ENCODE data around the gene MAST3.

DNA sequence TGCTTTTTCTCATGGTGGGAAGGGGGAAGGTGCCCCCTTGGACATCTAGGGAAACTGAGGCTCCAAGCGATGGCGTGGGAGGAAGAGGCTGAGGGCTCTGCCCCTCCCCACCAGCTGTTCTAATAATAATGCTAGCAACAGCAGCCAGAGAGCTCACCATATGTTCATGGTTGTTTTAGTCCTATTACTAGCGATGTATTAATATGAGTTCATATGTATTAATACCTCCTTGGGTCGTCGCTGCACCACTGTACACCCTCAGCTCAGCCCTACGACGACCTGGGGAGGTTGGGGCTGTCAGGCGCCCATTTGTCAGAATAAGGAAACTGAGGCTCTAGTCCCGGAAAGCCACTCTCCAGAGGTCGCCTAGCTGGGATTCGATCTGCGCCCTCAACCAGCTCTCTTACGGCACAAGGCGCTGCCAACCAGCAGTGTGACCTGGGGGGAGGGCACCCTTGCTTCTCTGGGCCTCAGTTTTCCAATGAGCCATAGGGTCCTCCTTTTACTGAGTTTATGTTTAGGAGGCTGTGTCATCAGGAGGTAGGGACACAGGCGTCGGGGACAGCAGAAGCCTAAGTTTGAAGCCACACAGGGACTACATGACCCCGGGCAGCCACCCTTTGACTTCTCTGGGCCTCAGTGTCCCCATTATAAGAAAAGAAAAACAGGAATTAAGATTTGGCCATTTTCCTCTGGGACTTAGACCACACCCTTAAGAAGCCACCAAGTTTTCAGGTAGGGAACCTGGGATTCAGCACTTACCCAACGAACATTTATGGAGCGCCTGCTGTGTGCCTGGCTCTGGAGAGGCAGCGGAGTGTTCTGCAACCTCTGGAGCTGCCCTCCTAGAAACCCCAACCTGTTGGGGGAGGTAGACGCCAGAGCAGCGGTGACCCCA, 664 bp downstream of the MAST3 start:
- TF ChIP-seq, protein P1, sequence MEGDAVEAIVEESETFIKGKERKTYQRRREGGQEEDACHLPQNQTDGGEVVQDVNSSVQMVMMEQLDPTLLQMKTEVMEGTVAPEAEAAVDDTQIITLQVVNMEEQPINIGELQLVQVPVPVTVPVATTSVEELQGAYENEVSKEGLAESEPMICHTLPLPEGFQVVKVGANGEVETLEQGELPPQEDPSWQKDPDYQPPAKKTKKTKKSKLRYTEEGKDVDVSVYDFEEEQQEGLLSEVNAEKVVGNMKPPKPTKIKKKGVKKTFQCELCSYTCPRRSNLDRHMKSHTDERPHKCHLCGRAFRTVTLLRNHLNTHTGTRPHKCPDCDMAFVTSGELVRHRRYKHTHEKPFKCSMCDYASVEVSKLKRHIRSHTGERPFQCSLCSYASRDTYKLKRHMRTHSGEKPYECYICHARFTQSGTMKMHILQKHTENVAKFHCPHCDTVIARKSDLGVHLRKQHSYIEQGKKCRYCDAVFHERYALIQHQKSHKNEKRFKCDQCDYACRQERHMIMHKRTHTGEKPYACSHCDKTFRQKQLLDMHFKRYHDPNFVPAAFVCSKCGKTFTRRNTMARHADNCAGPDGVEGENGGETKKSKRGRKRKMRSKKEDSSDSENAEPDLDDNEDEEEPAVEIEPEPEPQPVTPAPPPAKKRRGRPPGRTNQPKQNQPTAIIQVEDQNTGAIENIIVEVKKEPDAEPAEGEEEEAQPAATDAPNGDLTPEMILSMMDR (IDR thresholded peaks at IDR 0.05) = no peak
- TF ChIP-seq ELF4 (CRISPR knock-in tag; IDR thresholded peaks at IDR 0.05; ENCODE audit: low read depth) (no peak), ARID4B (CRISPR knock-in tag; IDR thresholded peaks at IDR 0.05; ENCODE audit: borderline replicate concordance) (no peak), ZNF263 (CRISPR knock-in tag; IDR thresholded peaks at IDR 0.05; ENCODE audit: low read depth) (no peak), IRF2 (CRISPR knock-in tag; IDR thresholded peaks at IDR 0.05; ENCODE audit: borderline replicate concordance, low read depth) (no peak), KAT7 (CRISPR knock-in tag; IDR thresholded peaks at IDR 0.05; ENCODE audit: borderline replicate concordance) (no peak), ATF2 (CRISPR knock-in tag; IDR thresholded peaks at IDR 0.05; ENCODE audit: borderline replicate concordance, low read depth) (no peak), TP53 (CRISPR knock-in tag; IDR thresholded peaks at IDR 0.05) (no peak)
- TF ChIP-seq, protein P2, sequence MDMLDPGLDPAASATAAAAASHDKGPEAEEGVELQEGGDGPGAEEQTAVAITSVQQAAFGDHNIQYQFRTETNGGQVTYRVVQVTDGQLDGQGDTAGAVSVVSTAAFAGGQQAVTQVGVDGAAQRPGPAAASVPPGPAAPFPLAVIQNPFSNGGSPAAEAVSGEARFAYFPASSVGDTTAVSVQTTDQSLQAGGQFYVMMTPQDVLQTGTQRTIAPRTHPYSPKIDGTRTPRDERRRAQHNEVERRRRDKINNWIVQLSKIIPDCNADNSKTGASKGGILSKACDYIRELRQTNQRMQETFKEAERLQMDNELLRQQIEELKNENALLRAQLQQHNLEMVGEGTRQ (CRISPR knock-in tag; IDR thresholded peaks at IDR 0.05) = no peak
- TF ChIP-seq, protein P3, sequence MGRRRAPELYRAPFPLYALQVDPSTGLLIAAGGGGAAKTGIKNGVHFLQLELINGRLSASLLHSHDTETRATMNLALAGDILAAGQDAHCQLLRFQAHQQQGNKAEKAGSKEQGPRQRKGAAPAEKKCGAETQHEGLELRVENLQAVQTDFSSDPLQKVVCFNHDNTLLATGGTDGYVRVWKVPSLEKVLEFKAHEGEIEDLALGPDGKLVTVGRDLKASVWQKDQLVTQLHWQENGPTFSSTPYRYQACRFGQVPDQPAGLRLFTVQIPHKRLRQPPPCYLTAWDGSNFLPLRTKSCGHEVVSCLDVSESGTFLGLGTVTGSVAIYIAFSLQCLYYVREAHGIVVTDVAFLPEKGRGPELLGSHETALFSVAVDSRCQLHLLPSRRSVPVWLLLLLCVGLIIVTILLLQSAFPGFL (CRISPR knock-in tag; IDR thresholded peaks at IDR 0.05; ENCODE audit: borderline replicate concordance) = no peak
- TF ChIP-seq, protein P4, sequence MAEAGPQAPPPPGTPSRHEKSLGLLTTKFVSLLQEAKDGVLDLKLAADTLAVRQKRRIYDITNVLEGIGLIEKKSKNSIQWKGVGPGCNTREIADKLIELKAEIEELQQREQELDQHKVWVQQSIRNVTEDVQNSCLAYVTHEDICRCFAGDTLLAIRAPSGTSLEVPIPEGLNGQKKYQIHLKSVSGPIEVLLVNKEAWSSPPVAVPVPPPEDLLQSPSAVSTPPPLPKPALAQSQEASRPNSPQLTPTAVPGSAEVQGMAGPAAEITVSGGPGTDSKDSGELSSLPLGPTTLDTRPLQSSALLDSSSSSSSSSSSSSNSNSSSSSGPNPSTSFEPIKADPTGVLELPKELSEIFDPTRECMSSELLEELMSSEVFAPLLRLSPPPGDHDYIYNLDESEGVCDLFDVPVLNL (CRISPR knock-in tag; IDR thresholded peaks at IDR 0.05; ENCODE audit: borderline replicate concordance, low read depth) = no peak

Data from WTC11 (cell line).